Activated CD4-positive, alpha-beta T cell treated with anti-CD3 and anti-CD28 coated beads for 48 hours (primary cell): ENCODE data around the gene ZRANB1.

Experiments
- DNase-seq: peaks from one replicate; pipeline ENCODE4 v3.0.0-alpha.2; 2020

Gene ZRANB1

GRCh38 chr10:124923684-124924083 lies 18.2 kb upstream of the ZRANB1 start:
- DNase-seq: no peak

- DNase-seq: no peak
These were observed 15.4 kb upstream of the ZRANB1 start for GRCh38 chr10:124926548-124926947.

GRCh38 chr10:124928087-124928486 lies 13.8 kb upstream of the ZRANB1 start:
- DNase-seq: no peak

GRCh38 chr10:124928545-124928944 lies 13.4 kb upstream of the ZRANB1 start:
- no peak for DNase-seq

GRCh38 chr10:124935946-124936345 lies 6.0 kb upstream of the ZRANB1 start:
- DNase-seq: peak; percentile 47

GRCh38 chr10:124936813-124937212 lies 5.1 kb upstream of the ZRANB1 start:
- no peak for DNase-seq

- DNase-seq: no peak
These were observed 2.6 kb upstream of the ZRANB1 start for GRCh38 chr10:124939290-124939689.

- no peak for DNase-seq
These were observed 620 bp downstream of the ZRANB1 start for GRCh38 chr10:124942317-124943169.

- DNase-seq: peak; percentile 12
These were observed 1.6 kb downstream of the ZRANB1 start for GRCh38 chr10:124943301-124944092.

GRCh38 chr10:124944982-124945381 lies 3.1 kb downstream of the ZRANB1 start:
- no peak for DNase-seq

GRCh38 chr10:124946945-124947344 lies 5.0 kb downstream of the ZRANB1 start:
- no peak for DNase-seq

GRCh38 chr10:124949543-124949942 lies 7.6 kb downstream of the ZRANB1 start:
- DNase-seq: no peak

- DNase-seq: no peak
These were observed 10.2 kb downstream of the ZRANB1 start for GRCh38 chr10:124952123-124952522.

GRCh38 chr10:124953421-124953820 lies 11.5 kb downstream of the ZRANB1 start:
- no peak for DNase-seq

- DNase-seq: no peak
These were observed 13.3 kb downstream of the ZRANB1 start for GRCh38 chr10:124955243-124955642.

- no peak for DNase-seq
These were observed 13.9 kb downstream of the ZRANB1 start for GRCh38 chr10:124955868-124956267.

- DNase-seq: no peak
These were observed 14.8 kb downstream of the ZRANB1 start for GRCh38 chr10:124956764-124957163.

- DNase-seq: no peak
These were observed 15.6 kb downstream of the ZRANB1 start for GRCh38 chr10:124957404-124957947.

GRCh38 chr10:124959564-124959963 lies 17.6 kb downstream of the ZRANB1 start:
- DNase-seq: no peak

GRCh38 chr10:124961248-124961570 lies 19.3 kb downstream of the ZRANB1 start:
- DNase-seq: no peak

GRCh38 chr10:124962421-124962820 lies 20.5 kb downstream of the ZRANB1 start:
- no peak for DNase-seq

- DNase-seq: no peak
These were observed 22.2 kb downstream of the ZRANB1 start for GRCh38 chr10:124963866-124964720.

GRCh38 chr10:124966008-124966407 lies 24.1 kb downstream of the ZRANB1 start:
- DNase-seq: no peak
